ELR (cell line): ENCODE results near the gene TMEM52.

Experiments used
- DNase-seq: peaks from one replicate; pipeline ENCODE4 v3.0.0-alpha.2; 2015; ENCODE audit warnings: low read depth

TMEM52 gene

GRCh38 chr1:1872329-1872994, 46.6 kb downstream of the TMEM52 start:
- DNase-seq = no peak

- DNase-seq = no peak
These were observed 49.6 kb downstream of the TMEM52 start for GRCh38 chr1:1869469-1869868.
